HG02943 (cell line): ENCODE measurements around the gene NUMBL.
"Not testable (repeated sequence)": the region's sequence is repeated elsewhere in the genome, so short reads cannot be mapped to it uniquely, and the experiment has no call there.

Source experiments
- ATAC-seq: cut with Tn5 transposase; IDR thresholded peaks from one replicate; pipeline ENCODE4 v1.9.1; 2021; ENCODE audit warnings: mild to moderate bottlenecking, low read depth, moderate library complexity; ENCODE audit not compliant: unreplicated experiment

NUMBL gene

GRCh38 chr19:40639638-40639982 is 50.8 kb downstream of the NUMBL start:
- ATAC-seq, result no peak

GRCh38 chr19:40638327-40638726 is 52.1 kb downstream of the NUMBL start:
- ATAC-seq, result no peak

GRCh38 chr19:40633207-40633606 is 57.2 kb downstream of the NUMBL start:
- no peak for ATAC-seq

- no peak for ATAC-seq
These were observed 58.0 kb downstream of the NUMBL start for GRCh38 chr19:40632311-40633036.

- no peak for ATAC-seq
These were observed 59.8 kb downstream of the NUMBL start for GRCh38 chr19:40630571-40631160.

DNA sequence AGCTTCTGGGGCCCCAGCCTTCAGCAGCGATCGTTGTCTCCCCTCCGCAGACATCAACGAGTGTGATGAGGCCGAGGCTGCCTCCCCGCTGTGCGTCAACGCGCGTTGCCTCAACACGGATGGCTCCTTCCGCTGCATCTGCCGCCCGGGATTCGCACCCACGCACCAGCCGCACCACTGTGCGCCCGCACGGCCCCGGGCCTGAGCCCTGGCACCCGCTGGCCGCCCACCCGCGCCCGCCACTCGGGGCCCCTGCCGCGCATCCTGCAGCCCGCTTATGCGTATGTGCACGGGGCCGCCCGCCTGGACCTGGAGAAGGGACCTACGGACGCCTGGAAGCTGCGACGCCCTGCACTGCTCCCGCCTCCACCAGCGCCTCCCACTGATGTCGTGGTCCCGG is 61.1 kb downstream of the NUMBL start:
- ATAC-seq, result no peak

DNA sequence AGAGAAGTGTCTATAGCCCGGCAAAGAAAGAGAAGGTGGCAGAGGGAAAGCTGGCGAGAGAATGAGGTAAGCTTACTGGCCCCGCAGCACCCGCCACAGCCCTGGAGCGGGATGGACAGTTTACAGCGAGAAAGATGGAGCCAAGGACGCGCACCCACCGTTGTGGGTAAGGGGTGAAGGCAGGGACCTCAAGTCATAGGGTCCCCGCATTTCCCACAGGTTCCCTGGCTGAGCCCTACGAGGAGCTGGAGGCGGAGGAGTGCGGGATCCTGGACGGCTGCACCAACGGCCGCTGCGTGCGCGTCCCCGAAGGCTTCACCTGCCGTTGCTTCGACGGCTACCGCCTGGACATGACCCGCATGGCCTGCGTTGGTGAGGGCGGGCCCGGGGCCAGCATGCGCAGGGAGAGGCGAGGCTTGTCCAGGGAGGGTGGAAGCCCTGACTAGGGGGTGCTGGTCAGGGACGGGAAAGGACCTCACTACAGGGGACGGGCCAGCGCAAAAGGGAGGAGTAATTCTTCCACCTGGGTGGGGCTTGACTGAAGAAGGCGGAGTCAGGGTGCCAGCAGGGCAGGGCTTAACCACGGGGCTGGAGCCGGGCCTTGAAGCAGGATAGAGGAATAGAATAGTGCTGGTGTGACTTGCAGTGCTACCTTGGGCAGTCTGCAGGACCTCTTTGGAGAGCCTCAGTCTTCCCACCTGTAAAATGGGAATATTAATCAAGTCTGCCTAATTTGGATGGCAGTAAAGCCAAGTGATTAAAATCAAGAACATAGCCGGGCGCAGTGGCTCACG is 62.8 kb downstream of the NUMBL start:
- no peak for ATAC-seq

DNA sequence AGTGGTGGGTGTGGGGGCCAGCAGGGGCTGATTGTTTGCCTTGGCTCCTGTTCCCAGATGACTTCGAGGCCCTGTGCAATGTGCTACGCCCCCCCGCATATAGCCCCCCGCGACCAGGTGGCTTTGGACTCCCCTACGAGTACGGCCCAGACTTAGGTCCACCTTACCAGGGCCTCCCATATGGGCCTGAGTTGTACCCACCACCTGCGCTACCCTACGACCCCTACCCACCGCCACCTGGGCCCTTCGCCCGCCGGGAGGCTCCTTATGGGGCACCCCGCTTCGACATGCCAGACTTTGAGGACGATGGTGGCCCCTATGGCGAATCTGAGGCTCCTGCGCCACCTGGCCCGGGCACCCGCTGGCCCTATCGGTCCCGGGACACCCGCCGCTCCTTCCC is 63.5 kb downstream of the NUMBL start:
- no peak for ATAC-seq

DNA sequence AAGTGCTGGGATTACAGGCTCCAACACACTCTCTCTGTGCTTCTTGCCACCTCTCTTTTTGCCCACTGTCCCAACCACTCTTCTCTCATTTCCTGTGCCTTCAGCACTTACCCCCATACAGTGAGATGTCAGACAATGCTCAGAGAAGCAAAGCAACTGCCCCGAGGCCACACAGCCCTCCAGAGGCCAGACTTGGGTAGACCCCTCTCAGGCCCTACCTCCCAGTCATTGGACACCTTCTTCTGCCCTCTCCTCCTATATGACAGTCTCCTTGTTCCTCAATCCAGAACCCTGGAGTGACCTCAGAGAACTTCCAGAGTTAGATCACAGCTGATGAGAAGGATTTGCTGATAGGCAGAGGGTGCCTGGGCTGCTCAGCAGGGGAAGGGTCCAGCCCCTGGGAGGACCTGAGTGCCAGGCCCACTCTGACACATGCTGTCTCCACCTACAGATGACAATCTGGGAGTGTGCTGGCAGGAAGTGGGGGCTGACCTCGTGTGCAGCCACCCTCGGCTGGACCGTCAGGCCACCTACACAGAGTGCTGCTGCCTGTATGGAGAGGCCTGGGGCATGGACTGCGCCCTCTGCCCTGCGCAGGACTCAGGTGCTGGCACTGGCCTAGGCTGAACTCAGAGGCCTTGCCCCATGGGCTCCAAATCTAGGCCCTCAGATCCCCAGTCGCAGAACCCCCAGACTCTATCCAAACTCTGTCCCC is 64.9 kb downstream of the NUMBL start:
- ATAC-seq, result no peak

- ATAC-seq, result not testable (repeated sequence)
These were observed 65.9 kb downstream of the NUMBL start for GRCh38 chr19:40624369-40625153.

DNA sequence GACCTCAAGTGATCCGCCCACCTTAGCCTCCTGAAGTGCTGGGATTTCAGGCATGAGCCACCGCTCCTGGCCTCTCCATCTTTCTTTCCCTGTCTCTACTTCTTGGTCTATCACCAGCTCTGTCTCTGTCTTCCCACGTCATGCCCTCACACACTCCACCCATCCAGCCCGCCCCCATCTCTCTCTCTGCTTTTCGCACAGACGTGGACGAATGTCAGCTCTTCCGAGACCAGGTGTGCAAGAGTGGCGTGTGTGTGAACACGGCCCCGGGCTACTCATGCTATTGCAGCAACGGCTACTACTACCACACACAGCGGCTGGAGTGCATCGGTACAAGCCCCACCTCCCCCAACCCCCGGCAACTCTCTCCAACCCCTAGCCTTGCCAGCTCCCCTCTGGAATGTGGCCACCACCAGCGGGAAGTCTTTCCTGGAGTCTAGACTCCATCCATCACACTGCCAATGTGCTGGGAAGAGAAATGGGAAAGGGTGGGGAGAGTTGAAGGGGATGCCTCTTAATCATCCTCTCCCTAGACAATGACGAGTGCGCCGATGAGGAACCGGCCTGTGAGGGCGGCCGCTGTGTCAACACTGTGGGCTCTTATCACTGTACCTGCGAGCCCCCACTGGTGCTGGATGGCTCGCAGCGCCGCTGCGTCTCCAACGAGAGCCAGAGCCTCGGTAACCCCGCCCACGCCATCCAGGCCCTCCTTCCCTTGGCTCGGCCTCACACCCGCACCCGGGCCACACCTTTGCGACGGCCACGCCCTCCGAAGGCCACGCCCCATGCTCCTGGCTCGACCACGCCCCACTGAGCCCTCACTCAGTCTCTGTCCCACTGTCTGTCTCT is 66.8 kb downstream of the NUMBL start:
- ATAC-seq, result no peak

DNA sequence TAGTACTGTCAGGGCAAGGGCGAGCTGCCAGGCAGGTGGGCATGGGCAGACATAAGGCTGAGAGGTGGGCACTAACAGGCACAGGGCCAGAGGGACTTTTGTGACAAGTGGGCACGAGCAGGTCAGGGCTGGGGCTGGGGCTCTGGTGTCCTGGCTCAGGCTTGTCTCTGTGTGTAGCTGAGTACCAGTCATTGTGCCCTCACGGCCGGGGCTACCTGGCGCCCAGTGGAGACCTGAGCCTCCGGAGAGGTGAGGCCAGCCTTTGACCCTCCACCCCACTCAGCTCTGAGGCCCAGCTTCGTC is 67.7 kb downstream of the NUMBL start:
- ATAC-seq, result no peak

DNA sequence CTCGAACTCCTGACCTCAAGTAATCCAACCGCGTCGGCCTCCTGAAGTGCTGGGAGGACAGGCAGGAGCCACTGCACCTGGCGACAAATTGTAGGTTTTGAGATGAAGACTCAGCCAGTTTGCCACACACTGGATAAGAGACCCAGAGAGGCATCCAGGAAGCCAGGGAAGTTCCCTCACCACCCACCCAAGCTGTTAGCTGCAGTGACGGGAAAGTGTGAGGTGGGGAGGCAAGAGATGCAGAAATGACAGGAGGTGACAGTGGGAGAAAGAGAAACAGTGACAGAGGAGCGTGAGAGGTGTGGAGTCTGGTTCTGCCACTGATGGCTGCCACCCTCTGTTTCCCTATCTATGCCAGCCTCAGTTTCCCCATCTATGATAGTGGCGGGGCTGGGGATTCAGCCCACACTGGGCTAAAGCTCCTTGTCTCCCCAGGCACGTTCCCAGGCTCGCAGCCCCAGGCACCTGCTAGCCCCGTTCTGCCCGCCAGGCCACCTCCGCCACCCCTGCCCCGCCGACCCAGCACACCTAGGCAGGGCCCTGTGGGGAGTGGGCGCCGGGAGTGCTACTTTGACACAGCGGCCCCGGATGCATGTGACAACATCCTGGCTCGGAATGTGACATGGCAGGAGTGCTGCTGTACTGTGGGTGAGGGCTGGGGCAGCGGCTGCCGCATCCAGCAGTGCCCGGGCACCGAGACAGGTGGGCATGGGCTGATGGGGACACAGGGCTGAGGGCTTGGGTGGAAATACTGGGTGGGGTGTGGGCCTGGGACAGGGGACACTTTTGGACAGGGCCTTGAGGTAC is 68.3 kb downstream of the NUMBL start:
- ATAC-seq, result no peak

DNA sequence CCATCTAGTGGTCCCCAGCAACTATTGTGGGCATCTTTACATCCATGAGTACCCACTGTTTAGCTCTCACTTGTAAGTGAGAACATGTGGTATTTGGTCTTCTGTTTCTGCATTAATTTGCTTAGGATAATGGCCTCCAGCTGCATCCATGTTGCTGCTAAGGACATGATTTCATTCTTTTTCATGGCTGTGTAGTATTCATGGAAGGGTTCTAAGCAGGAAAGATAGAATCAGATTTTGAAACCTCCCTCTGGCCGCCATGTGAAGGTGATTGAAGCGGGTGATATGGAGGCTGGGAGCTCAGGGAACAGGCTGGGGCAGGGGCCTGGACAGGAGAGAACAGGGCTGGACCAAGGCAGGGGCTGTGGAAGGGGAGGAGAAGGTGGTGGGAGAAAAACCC is 69.2 kb downstream of the NUMBL start:
- ATAC-seq, result no peak

DNA sequence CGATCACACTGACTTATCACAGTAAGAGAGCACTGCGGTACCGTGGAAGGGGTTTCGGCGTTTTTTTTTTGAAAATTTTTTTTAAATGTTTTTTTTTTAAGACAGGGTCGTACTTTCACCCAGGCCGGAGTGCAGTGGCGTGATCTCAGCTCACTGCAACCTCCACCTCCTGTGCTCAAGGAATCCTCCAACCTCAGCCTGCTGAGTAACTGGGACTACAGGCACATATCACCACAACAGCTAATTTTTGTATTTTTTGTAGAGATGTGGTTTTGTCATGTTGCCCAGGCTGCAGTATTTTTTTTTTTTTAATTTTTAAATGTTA is 70.3 kb downstream of the NUMBL start:
- ATAC-seq, result no peak

GRCh38 chr19:40619333-40620160 is 70.9 kb downstream of the NUMBL start:
- ATAC-seq, result no peak

- no peak for ATAC-seq
These were observed 72.5 kb downstream of the NUMBL start for GRCh38 chr19:40617961-40618360.

DNA sequence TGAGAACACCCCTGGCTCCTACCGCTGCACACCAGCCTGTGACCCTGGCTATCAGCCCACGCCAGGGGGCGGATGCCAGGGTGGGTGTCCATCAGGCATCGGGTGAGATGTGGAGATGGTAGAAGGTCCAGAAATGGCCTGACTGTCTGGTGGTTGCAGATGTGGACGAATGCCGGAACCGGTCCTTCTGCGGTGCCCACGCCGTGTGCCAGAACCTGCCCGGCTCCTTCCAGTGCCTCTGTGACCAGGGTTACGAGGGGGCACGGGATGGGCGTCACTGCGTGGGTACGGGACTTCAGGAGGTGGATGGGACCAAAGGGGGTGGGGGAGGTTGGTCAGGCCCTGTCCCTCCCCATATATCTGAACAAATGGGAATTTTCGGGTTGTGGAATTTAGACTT is 73.5 kb downstream of the NUMBL start:
- ATAC-seq, result no peak
